NCI-H446 treated with DMSO at 0.1 percent for 48 hours (cell line): ENCODE measurements around the gene MLLT3.

Source experiments
- DNase-seq: peaks from one replicate; lab custom pipeline; 2025; lab: John Stamatoyannopoulos, UW

The MLLT3 gene

GRCh38 chr9:20512106-20512505 lies 110.2 kb downstream of the MLLT3 start:
- peak; percentile 16 for DNase-seq

GRCh38 chr9:20511686-20512085 lies 110.6 kb downstream of the MLLT3 start:
- no peak for DNase-seq

- no peak for DNase-seq
These were observed 112.8 kb downstream of the MLLT3 start for GRCh38 chr9:20509466-20509865.

- DNase-seq, result no peak
These were observed 114.1 kb downstream of the MLLT3 start for GRCh38 chr9:20508242-20508641.

GRCh38 chr9:20507431-20507830 lies 114.9 kb downstream of the MLLT3 start:
- no peak for DNase-seq

- peak; percentile 48 for DNase-seq
These were observed 116.0 kb downstream of the MLLT3 start for GRCh38 chr9:20506099-20506900.

- DNase-seq, result no peak
These were observed 116.7 kb downstream of the MLLT3 start for GRCh38 chr9:20505574-20505973.

- DNase-seq, result no peak
These were observed 117.4 kb downstream of the MLLT3 start for GRCh38 chr9:20504930-20505329.

GRCh38 chr9:20500101-20500500 lies 122.2 kb downstream of the MLLT3 start:
- DNase-seq, result no peak

GRCh38 chr9:20499013-20499412 lies 123.3 kb downstream of the MLLT3 start:
- DNase-seq, result peak; percentile 19

- DNase-seq, result no peak
These were observed 126.0 kb downstream of the MLLT3 start for GRCh38 chr9:20496328-20496727.

GRCh38 chr9:20495098-20495497 lies 127.2 kb downstream of the MLLT3 start:
- no peak for DNase-seq

GRCh38 chr9:20494035-20494434 lies 128.3 kb downstream of the MLLT3 start:
- no peak for DNase-seq

GRCh38 chr9:20492772-20493171 lies 129.5 kb downstream of the MLLT3 start:
- no peak for DNase-seq

- no peak for DNase-seq
These were observed 130.7 kb downstream of the MLLT3 start for GRCh38 chr9:20491612-20492011.

- no peak for DNase-seq
These were observed 132.0 kb downstream of the MLLT3 start for GRCh38 chr9:20490246-20490834.

- DNase-seq, result no peak
These were observed 133.6 kb downstream of the MLLT3 start for GRCh38 chr9:20488691-20489090.

GRCh38 chr9:20486552-20486951 lies 135.7 kb downstream of the MLLT3 start:
- DNase-seq, result no peak

GRCh38 chr9:20481437-20481836 lies 140.9 kb downstream of the MLLT3 start:
- DNase-seq, result no peak

- no peak for DNase-seq
These were observed 142.1 kb downstream of the MLLT3 start for GRCh38 chr9:20480249-20480648.

- no peak for DNase-seq
These were observed 142.7 kb downstream of the MLLT3 start for GRCh38 chr9:20479419-20480155.

GRCh38 chr9:20478786-20479185 lies 143.5 kb downstream of the MLLT3 start:
- peak; percentile 54 for DNase-seq
